Smooth muscle cell (in vitro differentiated cells): Measurements from ENCODE around the gene GPC5. TPM values are rescaled to one million over a fixed set of nuclear protein-coding genes. Genes with fewer than 3 reads are reported as not detected.

Experiments
- DNase-seq: peaks from one replicate; lab custom pipeline; 2025; ENCODE audit not compliant: unreplicated experiment; lab: John Stamatoyannopoulos, UW
- H2AFZ ChIP-seq: fragments of 200-600 bp; sonication (generic); 2 replicates; pipeline ENCODE4 v1.6.0; 2016; ENCODE audit warnings: antibody characterized with exemption, low read depth, mild to moderate bottlenecking
- H3F3A ChIP-seq: fragments of 200-600 bp; sonication (generic); 2 replicates; pipeline ENCODE4 v1.6.0; 2017; ENCODE audit warnings: antibody characterized with exemption, low read depth
- H3K27ac ChIP-seq: fragments of 200-600 bp; sonication (generic); 2 replicates; pipeline ENCODE4 v1.5.1; 2016; ENCODE audit warnings: low read depth, mild to moderate bottlenecking
- H3K27me3 ChIP-seq: fragments of 200-600 bp; sonication (generic); 2 replicates; pipeline ENCODE4 v1.6.1; 2016; ENCODE audit warnings: low read depth, mild to moderate bottlenecking
- H3K36me3 ChIP-seq: fragments of 200-600 bp; sonication (generic); 2 replicates; pipeline ENCODE4 v1.5.1; 2016; ENCODE audit warnings: low read depth
- H3K4me1 ChIP-seq: fragments of 200-600 bp; sonication (generic); 2 replicates; pipeline ENCODE4 v1.5.1; 2016; ENCODE audit warnings: low read depth
- H3K4me2 ChIP-seq: fragments of 200-600 bp; sonication (generic); 2 replicates; pipeline ENCODE4 v1.6.0; 2016; ENCODE audit warnings: mild to moderate bottlenecking
- H3K4me3 ChIP-seq: fragments of 200-600 bp; sonication (generic); 2 replicates; pipeline ENCODE4 v1.5.1; 2016; ENCODE audit warnings: mild to moderate bottlenecking
- H3K79me2 ChIP-seq: fragments of 200-600 bp; sonication (generic); 2 replicates; pipeline ENCODE4 v1.6.0; 2016; ENCODE audit warnings: low read depth, mild to moderate bottlenecking
- H3K9ac ChIP-seq: fragments of 200-600 bp; sonication (generic); 2 replicates; pipeline ENCODE4 v1.6.0; 2016; ENCODE audit warnings: low read depth
- H3K9me3 ChIP-seq: fragments of 200-600 bp; sonication (generic); replicated peaks from 2 replicates; pipeline ENCODE4 v1.5.1; 2016; ENCODE audit warnings: low read depth
- H4K20me1 ChIP-seq: fragments of 200-600 bp; sonication (generic); 2 replicates; pipeline ENCODE4 v1.6.0; 2016; ENCODE audit warnings: low read depth
- WGBS: methylation state at CpG from one replicate; pipeline ENCODE4 v1.1.7; 2016; ENCODE audit warnings: low lambda C conversion rate; 5-methylcytosine and 5-hydroxymethylcytosine counted together
- polyA plus RNA-seq: library from polyadenylated mRNA; unstranded; fragments of >200 nt; fragmentation: Nextera tagmentation; extraction: Ambion mirVana; gene quantifications from 2 replicates; pipeline ENCODE4 v1.2.1, GENCODE V29; 2016
- total RNA-seq: library from RNA; depleted of rRNA; stranded (reverse); fragments of >200 nt; gene quantifications from 2 replicates; pipeline ENCODE4 v1.2.3, GENCODE V29; 2014
- TF ChIP-seq, protein P1 (sequence below): fragments of 200-600 bp; sonication (generic); IDR thresholded peaks from 2 replicates; pipeline ENCODE4 v1.5.1; 2017; ENCODE audit warnings: borderline replicate concordance, mild to moderate bottlenecking, antibody characterized with exemption; ENCODE audit not compliant: insufficient read depth, poor library complexity, severe bottlenecking

The GPC5 gene
- total and polyA plus RNA-seq, 2 experiments from 2014 or later = 0.99 to 1.0 TPM

DNA sequence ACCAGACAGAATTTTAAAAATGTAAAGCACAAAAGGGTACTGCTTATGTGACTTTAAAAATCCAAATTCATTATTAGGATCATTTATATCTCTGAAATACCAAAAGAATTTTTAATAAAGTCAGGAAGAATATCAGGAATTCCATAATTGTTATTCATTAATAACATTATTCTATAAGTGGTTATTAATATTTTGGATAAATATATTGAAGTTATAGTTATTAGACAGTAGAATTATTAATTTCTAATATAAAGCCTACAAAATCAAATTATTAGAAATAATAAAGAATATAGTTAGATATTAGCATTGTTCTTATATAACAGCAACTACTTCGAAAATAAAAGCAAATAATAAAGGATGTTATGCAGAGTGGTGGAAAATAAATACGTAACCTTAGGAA, 105.8 kb downstream of the GPC5 start:
- no peaks in the 10 kb centered on the region for H3K36me3 ChIP-seq
- DNase-seq = no peak
- no peaks in the 10 kb centered on the region for H3K27me3 ChIP-seq
- TF ChIP-seq, protein P1, sequence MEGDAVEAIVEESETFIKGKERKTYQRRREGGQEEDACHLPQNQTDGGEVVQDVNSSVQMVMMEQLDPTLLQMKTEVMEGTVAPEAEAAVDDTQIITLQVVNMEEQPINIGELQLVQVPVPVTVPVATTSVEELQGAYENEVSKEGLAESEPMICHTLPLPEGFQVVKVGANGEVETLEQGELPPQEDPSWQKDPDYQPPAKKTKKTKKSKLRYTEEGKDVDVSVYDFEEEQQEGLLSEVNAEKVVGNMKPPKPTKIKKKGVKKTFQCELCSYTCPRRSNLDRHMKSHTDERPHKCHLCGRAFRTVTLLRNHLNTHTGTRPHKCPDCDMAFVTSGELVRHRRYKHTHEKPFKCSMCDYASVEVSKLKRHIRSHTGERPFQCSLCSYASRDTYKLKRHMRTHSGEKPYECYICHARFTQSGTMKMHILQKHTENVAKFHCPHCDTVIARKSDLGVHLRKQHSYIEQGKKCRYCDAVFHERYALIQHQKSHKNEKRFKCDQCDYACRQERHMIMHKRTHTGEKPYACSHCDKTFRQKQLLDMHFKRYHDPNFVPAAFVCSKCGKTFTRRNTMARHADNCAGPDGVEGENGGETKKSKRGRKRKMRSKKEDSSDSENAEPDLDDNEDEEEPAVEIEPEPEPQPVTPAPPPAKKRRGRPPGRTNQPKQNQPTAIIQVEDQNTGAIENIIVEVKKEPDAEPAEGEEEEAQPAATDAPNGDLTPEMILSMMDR = no peak
- WGBS = 85% methylated on average over 2 of the region's 2 CpGs
- H3K4me1 ChIP-seq = no peaks in the 10 kb centered on the region
- H3K4me2 ChIP-seq = no peak overlapping the region
- no peaks in the 10 kb centered on the region for H3K9me3 ChIP-seq
- H3K9ac ChIP-seq = no peak overlapping the region
- H3K79me2 ChIP-seq = no peaks in the 10 kb centered on the region
- no peaks in the 10 kb centered on the region for H3F3A ChIP-seq
- H3K27ac ChIP-seq = no peak overlapping the region
- no peaks in the 10 kb centered on the region for H4K20me1 ChIP-seq
- H3K4me3 ChIP-seq = no peak overlapping the region
- no peak overlapping the region for H2AFZ ChIP-seq

DNA sequence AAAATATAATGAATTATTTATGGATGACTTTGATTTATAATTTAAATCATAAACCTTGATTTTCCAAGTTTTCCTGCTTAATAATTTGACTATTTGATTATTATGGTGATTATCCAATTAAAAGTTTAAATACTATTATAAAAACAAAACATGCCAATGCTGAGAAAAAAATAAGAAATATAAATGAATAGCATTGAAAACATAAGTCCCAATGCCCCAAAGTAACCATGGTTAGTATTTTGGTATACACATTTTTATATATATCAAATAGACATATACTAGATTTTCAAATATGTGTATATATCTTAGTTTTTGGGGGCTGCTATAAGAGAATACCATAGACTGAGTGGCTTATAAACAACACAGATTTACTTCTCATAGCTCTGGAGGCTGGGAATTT, 108.3 kb downstream of the GPC5 start:
- Histone ChIP-seq H3K4me2 (no peak overlapping the region), H3K27ac (no peak overlapping the region)

DNA sequence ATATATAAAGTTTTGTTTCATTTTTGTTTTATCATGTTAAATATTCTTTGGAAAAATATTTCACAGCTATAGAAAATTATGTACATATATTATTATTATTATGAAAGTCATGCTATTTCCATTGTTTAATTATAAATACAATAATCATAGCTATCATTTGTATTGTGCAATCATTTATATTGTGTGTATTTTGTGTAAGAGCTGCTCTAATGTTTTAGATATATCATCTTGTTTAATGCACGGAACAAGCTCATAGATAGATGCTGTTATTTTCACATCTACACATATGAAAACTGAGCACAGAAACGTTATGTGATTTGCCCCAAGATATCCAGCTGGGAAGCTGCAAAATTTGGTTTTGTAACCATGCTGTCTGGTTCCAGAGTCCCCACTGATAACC, 111.6 kb downstream of the GPC5 start:
- no peak overlapping the region for H3K4me3 ChIP-seq
- DNase-seq = no peak

More for the DNA sequence above, 108.3 kb downstream of the GPC5 start:
- Histone ChIP-seq H3K4me3 (no peak overlapping the region), H3K9me3 (no peaks in the 10 kb centered on the region), H4K20me1 (no peaks in the 10 kb centered on the region), H3K36me3 (no peaks in the 10 kb centered on the region), H2AFZ (no peak overlapping the region), H3K79me2 (no peaks in the 10 kb centered on the region), H3K4me1 (no peaks in the 10 kb centered on the region), H3K9ac (no peak overlapping the region), H3F3A (no peaks in the 10 kb centered on the region), H3K27me3 (no peaks in the 10 kb centered on the region)
- DNase-seq = no peak
- TF ChIP-seq, protein P1 = no peak

DNA sequence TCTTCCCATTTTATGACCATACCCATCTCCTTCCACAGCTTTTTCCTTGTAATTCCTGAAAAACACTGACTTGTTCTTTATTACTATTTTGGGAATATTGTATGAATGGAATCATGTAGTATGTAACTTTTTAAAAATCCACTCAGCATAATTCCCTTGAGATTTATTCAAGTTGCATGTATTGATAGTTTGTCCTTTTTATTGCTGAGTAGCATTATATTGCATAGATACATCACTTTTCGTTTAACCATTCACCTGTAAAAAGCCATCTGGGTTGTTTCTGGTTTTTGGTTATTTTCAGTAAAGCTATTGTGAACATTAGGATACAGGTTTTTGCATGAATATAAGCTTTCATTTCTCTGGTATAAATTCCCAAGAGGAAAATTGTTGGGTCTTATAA, 115.4 kb downstream of the GPC5 start:
- Histone ChIP-seq H3K4me3 (no peak overlapping the region), H3K4me1 (no peaks in the 10 kb centered on the region), H3K9ac (no peak overlapping the region), H3K9me3 (no peaks in the 10 kb centered on the region), H3K27ac (no peak overlapping the region), H3K79me2 (no peaks in the 10 kb centered on the region), H3F3A (no peaks in the 10 kb centered on the region), H3K4me2 (no peak overlapping the region), H2AFZ (no peak overlapping the region), H4K20me1 (no peaks in the 10 kb centered on the region), H3K36me3 (no peaks in the 10 kb centered on the region), H3K27me3 (no peaks in the 10 kb centered on the region)
- DNase-seq = no peak
- TF ChIP-seq, protein P1 = no peak
- 82% methylated on average over 1 of the region's 1 CpG for WGBS

More for the DNA sequence above, 111.6 kb downstream of the GPC5 start:
- H3K27ac ChIP-seq = no peak overlapping the region
- H4K20me1 ChIP-seq = no peaks in the 10 kb centered on the region
- H3K4me1 ChIP-seq = no peaks in the 10 kb centered on the region
- H3K9me3 ChIP-seq = no peaks in the 10 kb centered on the region
- no peaks in the 10 kb centered on the region for H3F3A ChIP-seq
- no peaks in the 10 kb centered on the region for H3K36me3 ChIP-seq
- H3K9ac ChIP-seq = no peak overlapping the region
- H2AFZ ChIP-seq = no peak overlapping the region
- H3K79me2 ChIP-seq = no peaks in the 10 kb centered on the region
- H3K4me2 ChIP-seq = no peak overlapping the region
- TF ChIP-seq, protein P1 = no peak
- WGBS = 56% methylated on average over 2 of the region's 2 CpGs
- H3K27me3 ChIP-seq = no peaks in the 10 kb centered on the region
